HuH-7.5 (cell line): ENCODE measurements around the gene MRPL53.
"Not testable (repeated sequence)": the region's sequence is repeated elsewhere in the genome, so short reads cannot be mapped to it uniquely, and the experiment has no call there.

ENCODE experiments used
- DNase-seq: peaks from one replicate; pipeline ENCODE4 v3.0.0; 2011; ENCODE audit warnings: low spot score

Gene MRPL53

DNA sequence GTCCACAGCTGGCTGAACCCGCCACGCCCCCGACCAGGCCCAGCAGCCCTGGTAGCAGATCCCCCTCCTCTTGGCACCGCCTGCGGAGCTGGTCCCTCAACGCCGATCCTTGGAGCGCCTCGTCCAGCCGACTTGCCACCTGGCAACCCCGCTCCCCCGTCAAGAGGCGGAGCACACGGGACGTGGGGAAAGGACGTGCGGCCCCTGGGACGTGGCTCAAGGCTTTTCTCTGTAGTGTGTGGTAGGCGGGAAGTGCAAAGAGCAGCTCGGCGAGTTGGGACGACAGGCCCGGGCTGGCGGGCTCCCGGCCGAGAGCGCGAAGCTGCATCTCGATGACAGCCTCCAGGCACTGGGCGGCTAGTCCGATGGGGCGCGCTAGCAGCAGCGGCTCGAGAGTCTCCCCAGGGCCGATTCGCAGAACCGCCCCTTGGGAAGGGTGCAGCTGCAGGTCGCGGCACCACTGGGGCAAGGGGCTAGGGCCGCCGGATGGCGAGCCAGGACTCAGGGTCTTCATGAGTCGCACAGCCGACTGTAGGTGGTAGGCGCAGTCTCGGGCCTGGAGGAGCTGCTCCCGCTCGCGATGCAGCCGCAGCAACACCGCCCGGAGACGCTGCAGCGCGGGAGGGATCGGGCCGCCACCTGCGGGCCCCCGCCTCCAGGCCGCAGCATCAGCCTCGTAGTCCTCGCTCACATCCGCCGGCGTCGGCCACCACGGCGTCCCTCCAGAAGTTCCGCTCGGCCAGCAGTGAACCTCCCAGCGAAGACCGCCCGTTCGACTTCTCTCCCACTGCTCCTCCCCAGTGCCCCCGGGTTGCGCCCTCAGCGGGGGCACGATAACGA is 9.7 kb upstream of the MRPL53 start:
- no peak for DNase-seq

- DNase-seq = no peak
Measured at GRCh38 chr2:74481431-74481830, 9.0 kb upstream of the MRPL53 start.

DNA sequence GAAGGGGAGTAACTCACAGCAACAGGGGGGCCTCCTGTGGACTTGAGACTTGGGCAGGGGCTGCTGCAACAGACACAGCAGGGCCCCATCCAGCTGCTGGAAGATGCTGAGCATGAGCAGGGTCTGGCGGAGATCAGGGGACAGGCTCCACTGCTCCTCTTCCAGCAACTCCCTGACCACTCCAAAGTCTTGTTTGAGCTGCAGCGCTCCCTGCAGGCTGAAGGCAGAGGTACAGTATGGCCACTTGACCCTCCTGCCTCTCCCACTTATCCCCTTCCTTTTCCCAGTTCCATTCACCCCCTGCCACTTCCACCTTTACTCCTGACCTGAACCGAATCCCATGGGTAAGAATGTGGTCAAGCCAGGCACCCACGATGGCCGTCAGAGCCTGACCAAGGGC is 2.4 kb upstream of the MRPL53 start:
- DNase-seq = no peak

GRCh38 chr2:74474481-74474880 is 2.0 kb upstream of the MRPL53 start:
- no peak for DNase-seq

DNA sequence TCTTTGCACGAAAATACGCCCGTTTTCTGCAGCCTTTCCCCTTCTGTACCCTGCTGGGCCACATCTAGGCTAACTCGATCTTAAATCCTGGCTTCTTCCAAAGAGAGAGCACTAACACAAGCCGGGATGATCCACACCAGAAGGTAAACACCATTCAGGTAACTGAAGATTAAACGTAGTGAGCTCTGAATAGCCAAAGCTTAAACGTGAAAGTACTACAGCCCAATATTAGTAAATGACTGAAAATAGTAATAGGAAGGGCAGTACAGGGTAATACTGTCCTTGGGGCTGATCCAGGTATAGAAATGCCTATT is 422 bp upstream of the MRPL53 start:
- no peak for DNase-seq

DNA sequence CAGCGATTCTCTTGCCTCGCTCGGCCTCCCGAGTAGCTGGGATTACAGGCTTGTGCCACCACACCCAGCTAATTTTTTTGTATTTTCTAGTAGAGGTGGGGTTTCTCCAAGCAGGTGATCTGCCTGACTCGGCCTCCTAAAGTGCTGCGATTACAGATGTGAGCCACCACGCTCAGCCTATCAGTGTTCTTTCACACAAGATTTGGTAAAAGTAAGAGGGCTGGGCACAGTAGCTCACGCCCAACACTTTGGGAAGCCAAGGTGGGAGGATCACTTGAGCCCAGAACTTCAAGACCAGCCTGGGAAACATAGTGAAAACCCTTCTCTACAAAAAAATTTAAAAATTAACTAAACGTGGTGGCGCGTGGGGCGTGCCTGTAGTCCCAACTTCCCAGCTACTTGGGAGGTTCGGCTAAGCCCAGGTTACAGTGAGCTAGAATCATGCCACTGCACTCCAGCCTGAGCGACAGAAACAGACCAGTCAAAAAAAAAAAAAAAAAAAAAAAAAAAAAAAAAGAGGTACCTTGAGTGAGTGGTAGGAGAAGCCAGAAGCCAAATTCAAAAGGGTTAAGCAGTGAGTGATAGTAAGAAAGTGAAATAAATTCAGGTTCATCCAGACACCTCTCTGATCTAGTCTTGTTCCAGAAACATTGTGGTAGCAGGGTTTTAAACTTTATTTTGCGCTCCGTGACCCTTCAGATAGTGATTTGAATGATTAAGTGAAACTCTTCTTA is 981 bp downstream of the MRPL53 start:
- no peak for DNase-seq

- DNase-seq = not testable (repeated sequence)
Measured at GRCh38 chr2:74470742-74471141, 1.7 kb downstream of the MRPL53 start.

- no peak for DNase-seq
Measured at GRCh38 chr2:74464406-74464805, 8.1 kb downstream of the MRPL53 start.

DNA sequence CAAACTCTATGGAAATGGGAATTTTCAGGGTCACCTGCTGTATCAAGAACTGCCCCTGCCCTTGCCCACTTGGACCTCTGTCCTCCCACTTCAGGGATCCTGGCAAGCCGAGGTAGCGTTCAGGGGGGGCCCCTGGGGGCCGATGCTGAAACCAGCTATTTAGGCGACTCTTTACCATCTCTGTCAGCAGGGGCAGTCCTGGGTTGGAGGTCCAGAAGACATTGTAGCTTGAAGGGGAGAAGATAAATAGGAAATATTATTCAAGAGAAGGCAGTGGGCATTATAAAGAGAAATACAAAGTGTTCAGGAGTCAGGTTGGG is 9.7 kb downstream of the MRPL53 start:
- DNase-seq = no peak

GRCh38 chr2:74462054-74462785 is 10.3 kb downstream of the MRPL53 start:
- DNase-seq = no peak

DNA sequence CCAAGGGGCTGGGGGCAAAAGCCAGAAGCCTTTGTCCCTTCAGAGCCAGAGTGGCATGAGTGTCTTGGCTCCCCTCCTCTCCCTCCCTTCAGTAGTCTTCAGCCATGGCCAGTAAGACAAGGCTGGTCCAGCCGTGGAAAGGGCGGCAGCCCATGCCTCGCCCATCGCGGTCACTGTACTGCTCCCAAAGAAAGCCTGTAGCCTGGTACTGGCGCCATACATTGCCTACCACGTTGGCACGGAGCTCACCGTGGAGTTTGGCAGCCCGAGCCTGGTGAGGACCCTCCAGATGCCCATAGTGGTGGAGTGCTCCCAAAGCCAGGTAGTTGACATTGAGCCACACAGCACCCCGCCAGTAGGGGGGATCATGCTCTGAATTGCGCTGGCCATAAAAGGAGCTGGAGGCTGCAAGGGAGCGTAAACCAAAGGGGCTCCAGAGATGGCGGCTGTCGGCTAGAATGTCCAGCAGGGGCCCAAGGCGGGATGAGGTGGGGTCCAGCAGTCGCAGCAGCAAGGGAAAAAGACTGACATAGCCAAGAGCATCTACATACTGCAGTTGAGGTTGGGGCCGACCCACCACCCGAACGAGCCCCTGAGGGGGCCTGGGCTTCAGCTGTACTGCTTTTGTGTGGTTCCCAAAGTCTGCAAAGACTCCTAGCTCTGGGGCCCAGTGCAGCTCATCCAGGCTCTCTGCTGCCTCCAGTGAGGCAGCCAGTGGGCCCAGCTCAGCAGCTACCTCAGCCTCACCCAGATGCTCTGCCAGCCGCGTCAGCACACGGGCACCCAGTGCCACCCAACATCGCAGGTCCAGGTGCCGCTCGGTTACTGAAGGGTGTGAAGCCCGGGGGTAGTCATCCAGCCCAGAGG is 11.1 kb downstream of the MRPL53 start:
- DNase-seq = no peak

GRCh38 chr2:74460187-74460586 is 12.3 kb downstream of the MRPL53 start:
- DNase-seq = not testable (repeated sequence)

GRCh38 chr2:74459503-74460118 is 12.9 kb downstream of the MRPL53 start:
- not testable (repeated sequence) for DNase-seq

- no peak for DNase-seq
Measured at GRCh38 chr2:74458938-74459363, 13.5 kb downstream of the MRPL53 start.

DNA sequence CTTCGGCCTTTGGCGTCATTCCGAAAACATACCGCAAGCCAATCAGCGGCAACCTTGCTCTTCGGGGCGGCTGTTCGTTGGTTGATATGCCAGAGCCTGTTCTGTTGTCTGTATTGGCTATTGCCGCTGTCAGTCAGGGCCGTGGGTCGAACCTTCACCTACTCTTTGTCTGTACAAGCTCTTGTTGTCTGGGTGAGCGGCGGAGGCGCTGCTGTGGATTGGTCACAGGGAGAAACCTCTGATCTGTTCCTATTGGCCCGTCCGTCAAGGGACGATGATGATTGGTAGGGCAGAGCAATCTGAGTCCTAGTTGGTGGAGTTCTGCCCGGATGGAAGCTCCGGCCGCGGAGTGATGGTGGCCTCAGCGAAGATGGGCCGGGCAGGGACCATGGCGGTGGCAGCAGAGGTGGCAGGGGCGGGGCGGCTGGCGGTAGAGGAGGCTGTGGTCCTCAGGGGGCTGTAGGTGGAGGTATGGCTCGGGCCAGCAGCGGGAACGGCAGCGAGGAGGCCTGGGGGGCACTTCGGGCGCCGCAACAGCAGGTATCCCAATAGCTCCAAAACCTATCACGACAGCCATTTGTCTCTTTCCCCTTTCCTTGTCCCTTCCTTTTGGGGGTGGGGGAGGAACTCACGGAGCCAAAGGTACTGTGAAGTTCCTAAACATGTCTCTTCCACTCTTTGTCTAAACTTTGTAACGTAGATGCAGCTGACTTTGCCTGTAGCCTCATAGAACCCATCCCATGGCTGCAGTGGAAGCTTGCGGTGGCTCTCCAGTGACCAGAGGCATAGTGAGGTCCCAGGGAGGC is 14.1 kb downstream of the MRPL53 start, which contains the start of gene WBP1:
Gene WBP1, plus strand, starts transcription at position 307 of the 806 bp plus-strand sequence. Its CDS starts 165 bp downstream, at position 472.
- peak; percentile 92 for DNase-seq

- peak; percentile 38 for DNase-seq
Measured at GRCh38 chr2:74457549-74458131, 14.8 kb downstream of the MRPL53 start.

GRCh38 chr2:74457129-74457548 is 15.3 kb downstream of the MRPL53 start:
- no peak for DNase-seq

- peak; percentile 71 for DNase-seq
Measured at GRCh38 chr2:74454654-74455511, 17.6 kb downstream of the MRPL53 start, which contains the start of gene INO80B. Gene INO80B (plus strand): TSS chr2:74455087. CDS start chr2:74455117, 30 bp downstream.
